Fibroblast of skin of abdomen (primary cell): ENCODE data around the gene COL25A1.
A peak's percentile ranks its signal among the peaks of the same experiment; 100 is the strongest.
"Not testable (repeated sequence)": the region's sequence is repeated elsewhere in the genome, so short reads cannot be mapped to it uniquely, and the experiment has no call there.

Experiments used
- DNase-seq: peaks from one replicate; pipeline ENCODE4 v3.0.0-alpha.2; 2013

The COL25A1 gene

DNA sequence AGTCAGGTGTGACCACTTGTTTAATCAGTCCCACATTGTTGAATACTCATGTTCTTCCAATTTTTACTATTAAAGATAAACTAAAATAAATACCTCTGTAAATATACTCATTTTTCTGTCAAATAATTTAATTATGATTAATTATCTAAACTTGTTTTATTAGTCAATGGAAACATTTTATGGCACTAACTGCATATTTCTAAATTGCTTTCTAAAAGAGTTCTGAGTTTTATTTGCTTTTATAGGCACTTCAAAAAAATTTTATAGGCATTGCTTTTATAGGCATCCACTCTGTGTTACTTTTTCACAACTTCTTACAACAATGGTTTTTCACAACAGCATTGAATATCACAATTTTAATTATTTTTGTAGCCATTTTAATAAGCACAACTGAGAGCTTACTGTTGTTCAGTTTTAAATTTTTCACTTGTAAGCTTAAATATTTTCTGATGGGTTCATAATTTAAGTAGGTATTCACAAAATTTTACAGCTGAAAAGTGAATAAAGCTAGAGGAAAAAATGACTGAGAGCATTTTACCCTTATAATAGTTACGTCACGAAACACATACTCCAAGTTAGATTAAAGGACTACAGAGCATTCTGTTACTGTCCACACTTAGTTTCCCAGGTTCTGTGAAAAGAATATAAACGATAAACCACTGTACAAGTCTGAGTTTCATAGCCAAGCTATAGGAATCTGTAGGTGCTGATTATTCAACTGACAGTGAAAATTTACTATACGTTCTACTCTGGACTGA lies 398.8 kb downstream of the COL25A1 start:
- DNase-seq: no peak

DNA sequence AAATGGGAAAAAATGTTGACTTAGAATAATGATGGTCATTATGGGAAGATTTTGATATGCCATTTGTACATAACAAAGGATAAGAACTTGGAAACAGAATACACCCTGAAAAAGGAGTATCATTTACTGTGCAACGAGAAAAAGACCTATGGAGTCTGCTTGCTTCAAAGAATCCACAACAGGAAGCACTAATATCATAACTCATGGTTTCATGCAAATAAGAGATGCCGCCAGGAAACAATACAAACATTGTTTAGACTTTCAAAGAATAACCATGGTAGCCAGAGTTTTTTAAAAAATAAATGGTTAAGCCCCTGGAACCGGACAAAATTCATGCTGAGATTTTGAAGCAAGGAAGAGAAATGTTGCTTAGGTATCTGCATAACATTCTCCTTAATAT lies 399.7 kb downstream of the COL25A1 start:
- DNase-seq: no peak

DNA sequence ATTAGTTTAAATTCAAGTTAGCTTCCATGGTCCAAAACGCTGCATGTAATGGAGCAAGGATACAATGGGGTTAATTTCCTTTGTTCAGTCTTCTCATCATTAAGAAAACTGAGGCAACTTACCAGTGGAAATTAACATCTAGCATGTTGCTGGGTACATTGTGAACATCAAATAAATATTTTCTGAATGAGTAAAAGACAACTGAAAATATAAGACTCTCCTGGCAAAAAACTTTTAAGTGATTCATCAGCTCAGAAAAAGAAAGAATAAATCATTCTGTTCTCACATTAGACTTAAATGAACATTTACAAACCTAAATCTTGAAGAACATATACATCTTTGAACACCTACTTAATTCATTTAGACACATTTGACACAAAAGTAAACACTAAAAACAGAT lies 401.2 kb downstream of the COL25A1 start:
- DNase-seq: peak; percentile 70

DNA sequence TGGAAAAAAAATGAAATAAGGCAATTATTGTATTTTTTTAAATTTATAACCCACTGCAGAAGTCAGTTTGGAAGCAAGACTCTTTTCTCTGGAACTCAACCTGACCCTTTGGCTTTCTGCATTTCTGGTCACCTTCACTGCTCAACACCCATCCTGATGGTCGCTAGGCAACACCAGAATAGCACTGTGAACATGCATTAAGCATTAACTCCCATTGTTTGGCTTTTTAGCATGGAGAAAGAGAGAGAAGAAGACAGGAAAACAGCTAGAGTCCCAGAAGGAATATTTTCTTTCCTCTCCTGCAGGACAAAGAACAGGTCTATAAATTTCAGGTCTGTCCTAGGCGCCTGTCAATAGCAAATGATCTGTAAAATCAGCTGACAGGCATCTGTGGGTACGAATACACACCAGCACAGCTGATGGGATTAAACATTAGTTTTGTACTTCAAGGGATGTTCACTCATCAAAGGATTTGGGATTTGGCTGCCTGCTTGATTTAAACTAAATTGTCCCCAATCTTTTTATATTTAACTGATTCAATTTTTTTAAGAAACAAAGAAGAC lies 402.4 kb downstream of the COL25A1 start:
- DNase-seq: no peak

- no peak for DNase-seq
Observed at GRCh38 chr4:108893468-108893867, 409.0 kb downstream of the COL25A1 start.

- DNase-seq: peak; percentile 54
Observed at GRCh38 chr4:108891896-108892590, 410.4 kb downstream of the COL25A1 start.

DNA sequence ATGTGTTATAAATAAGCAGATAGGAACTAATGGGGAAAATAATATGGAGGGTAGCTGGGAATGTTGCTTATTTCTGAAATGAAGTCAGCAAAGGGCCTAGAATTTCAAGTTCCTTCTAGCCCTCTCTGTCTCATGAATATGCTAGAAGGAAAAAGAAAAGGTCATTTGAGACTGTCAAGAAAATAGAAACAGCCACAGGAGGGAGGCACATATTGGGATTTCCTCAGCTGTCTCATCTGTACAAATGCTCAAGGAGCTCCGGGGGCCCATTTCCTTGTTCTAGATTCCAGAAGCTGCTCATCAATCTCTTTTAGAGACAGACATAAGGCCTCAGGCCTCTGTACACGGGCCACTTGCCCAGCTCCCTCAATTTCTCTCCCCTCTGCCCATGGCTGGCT lies 412.0 kb downstream of the COL25A1 start:
- peak; percentile 44 for DNase-seq

DNA sequence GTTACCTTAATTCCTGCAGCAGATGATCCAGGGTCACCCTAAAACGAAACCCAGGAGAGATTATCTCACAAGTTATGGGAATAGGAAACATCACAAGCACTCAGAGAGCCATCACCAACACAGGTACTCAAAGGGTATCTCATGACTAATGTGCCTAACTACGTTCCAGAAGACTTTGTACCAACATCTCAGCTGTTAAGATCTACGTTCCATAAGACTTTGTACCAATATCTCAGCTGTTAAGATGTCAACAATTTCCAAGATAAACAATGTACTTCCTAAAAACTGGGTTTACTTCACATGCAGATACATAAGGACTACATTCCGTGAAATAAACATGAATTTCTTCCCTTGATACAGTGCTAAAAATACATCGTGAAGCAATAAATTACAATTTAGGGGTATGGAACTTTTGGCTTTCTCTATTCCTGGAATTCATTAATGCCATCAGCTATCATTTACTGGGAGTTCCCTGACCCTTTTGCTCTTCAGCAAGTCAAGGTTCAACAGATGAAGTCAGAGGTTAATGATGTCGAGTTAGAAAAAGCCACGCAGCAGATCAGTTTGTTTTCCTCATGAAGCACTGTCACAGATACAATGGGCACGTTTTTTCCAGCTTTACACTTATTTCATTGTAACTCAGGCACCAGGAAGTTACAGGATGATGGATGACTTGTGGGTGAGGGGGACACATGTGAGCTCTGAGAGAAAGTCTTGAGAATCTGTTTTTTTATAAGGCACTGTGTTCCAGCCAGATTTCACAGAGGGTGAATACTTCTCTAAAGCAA lies 412.6 kb downstream of the COL25A1 start:
- peak; percentile 69 for DNase-seq

DNA sequence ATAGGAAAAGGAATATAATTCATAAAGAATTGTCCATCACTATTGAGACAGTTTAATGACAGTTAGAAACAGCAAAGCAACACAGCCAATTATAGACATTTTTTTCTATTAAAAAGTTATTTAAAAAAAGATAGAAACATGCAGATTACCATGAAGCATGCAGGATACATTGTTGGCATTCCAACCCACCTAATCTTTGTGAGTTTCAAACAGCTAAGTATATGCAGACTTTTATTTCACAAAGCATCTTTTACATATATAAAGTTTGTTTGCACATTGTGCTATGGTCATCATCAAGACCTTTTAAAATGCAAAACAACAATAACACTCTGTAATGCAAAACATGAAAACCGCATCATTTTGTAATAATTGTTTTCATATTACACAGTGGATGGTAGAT lies 413.7 kb downstream of the COL25A1 start:
- peak; percentile 43 for DNase-seq

- no peak for DNase-seq
Observed at GRCh38 chr4:108887034-108887433, 415.4 kb downstream of the COL25A1 start.

GRCh38 chr4:108885211-108885610 lies 417.2 kb downstream of the COL25A1 start:
- peak; percentile 81 for DNase-seq

GRCh38 chr4:108884596-108884995 lies 417.9 kb downstream of the COL25A1 start:
- peak; percentile 47 for DNase-seq

GRCh38 chr4:108881986-108882385 lies 420.5 kb downstream of the COL25A1 start:
- DNase-seq: peak; percentile 62

DNA sequence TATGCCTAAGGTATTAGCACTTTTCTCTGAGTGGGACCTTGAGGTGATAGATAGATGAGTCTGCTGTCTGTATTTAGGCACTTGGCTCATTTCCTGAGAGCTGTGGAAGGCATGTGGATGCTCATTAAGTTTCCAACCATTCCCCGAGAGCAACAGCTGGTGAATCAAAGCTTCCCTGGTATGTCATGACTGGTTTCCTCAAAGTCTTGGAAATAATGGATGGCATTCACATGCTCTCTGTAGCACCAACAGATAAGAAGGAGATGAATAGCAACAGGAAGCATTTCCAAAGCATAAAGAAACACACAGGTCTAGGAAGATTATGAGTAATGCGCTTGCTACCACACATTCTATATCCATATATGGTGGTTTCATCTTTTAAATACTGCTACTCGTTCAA lies 421.3 kb downstream of the COL25A1 start:
- peak; percentile 98 for DNase-seq

DNA sequence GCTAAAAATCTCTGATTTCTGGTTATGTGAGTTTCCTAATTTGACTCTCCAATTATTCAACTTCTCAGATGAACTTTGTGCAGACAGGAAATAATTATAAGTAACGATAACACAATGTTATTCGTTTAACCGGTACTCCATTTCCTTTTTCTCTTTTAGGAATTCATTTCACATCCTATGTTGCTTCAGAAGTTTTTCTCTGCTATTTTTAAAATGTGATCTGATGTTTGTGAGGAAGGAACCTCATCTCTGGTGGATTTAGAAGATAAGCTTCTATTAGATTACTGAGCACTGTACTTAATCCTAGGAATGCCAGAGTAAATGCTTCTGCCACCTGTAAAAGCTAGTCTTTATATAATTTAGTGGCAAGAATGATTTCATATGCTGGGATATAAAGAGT lies 423.7 kb downstream of the COL25A1 start:
- no peak for DNase-seq

DNA sequence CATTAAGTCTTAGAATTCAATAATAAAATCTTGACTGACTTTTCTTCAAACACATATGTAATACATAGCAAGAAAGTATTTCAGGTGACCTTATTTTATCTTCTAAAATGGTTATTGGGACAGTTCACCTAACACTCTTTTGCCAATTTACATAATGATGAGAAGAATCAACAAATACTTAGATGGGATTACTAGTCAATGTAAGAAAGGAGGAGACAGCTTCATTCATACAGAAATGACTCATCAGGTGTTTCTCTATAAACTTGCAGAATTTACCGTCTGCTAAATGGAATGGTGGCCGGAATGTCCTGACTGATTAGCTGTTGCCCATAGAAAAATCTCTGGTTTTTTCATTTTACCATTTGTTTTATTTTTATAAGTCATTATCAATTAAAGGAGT lies 424.6 kb downstream of the COL25A1 start:
- no peak for DNase-seq

- no peak for DNase-seq
Observed at GRCh38 chr4:108874806-108875205, 427.7 kb downstream of the COL25A1 start.

DNA sequence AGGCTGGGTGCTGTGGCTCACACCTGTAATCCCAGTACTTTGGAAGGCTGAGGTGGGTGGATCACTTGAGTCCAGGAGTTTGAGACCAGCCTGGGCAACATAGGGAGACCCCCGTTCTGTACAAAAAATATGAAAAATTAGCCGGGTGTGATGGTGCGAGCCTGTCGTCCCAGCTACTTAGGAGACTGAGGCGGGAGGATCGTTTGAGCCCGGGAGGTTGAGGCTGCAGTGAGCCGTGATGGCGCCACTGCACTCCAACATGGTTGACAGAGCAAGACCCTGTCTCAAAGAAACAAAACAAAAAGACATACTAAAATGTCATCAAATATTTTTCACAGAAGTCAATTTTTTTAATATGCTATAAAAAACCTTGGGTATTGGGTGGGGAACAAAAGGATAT lies 432.5 kb downstream of the COL25A1 start:
- not testable (repeated sequence) for DNase-seq

DNA sequence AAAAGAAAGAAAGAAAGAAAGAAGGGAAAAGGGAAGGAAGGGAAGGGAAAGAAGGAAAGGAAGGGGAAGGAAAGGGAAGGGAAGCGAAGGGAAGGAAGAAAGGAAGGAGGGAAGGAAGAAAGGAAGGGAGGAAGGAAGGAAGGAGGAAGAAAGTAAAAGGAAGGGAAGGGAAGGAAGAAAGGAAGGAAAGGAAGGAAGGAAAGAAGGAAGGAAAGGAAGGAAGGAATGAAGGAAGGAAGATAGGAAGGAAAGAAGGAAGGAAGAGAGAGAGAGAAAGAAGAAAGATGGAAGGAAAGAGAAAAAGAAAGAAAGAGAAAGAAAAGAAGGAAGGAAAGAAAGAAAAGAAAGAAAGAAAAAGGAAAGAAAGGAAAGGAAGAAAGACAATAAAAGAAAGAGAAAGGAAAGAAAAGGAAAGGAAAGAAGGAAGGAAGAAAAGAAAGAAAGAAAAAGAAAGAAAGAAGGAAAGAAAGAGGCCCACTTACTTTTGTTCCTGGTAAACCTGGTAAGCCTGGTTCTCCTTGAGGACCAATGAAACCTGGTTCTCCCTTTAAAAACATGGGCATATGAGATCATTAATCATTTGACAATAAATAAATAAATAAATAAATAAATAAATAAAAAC lies 433.7 kb downstream of the COL25A1 start:
- no peak for DNase-seq

DNA sequence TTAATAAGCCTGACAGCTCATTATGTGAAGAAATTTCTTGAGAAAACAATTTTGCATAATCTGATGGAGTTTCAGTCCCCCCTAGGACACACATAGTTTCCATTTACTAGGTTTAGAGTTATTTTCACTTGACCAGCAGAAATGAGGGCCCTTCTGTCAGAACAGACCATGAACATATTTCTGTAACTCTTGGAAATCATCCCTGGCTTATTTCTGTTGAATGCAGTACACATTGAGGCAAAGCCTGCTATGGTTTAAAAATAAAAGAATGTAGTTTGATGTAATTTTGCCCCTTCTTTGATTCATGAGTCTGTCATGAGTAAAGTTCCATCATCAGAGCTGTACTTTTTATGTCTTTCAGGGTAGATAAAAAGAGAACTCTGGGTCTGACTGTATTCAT lies 435.0 kb downstream of the COL25A1 start:
- DNase-seq: peak; percentile 22

- DNase-seq: peak; percentile 16
Observed at GRCh38 chr4:108861334-108861733, 441.1 kb downstream of the COL25A1 start.

DNA sequence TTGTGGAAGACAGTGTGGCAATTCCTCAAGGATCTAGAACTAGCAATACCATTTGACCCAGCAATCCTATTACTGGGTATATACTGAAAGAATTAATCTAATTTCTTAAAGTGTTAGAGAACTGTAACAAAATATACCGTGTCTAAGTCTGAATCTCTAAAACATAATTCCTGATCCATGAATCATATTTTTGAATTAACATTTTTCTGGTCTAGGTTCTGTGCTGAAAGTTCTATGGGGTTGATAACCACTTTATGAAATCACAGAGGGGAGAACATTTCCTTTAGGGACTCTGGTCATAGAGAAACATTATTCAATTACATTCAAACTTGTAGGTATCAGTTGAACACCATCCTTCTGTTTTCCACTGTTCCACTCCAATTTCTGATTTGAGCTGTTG lies 447.7 kb downstream of the COL25A1 start:
- DNase-seq: peak; percentile 21

- no peak for DNase-seq
Observed at GRCh38 chr4:108852691-108853090, 449.8 kb downstream of the COL25A1 start.
